HepG2 (cell line): ENCODE measurements around the gene LZTFL1. TPM values are rescaled to one million over a fixed set of nuclear protein-coding genes. Genes with fewer than 3 reads are reported as not detected.

Experiments
- FOXA1 ChIP-seq, 2 experiments: fragments of 450-650 bp in 1 of 2; sonication (generic) in 1 of 2; formaldehyde crosslinking in 1 of 2; IDR thresholded peaks; 2 replicates each; pipeline versions ENCODE4 v1.4.0 to v1.6.1; 2016 to 2020; ENCODE audit warnings: missing genetic modification reagents in 1 of 2
- IRF1 ChIP-seq: sonication (generic); formaldehyde crosslinking; IDR thresholded peaks from 2 replicates; pipeline ENCODE4 v1.4.0; 2020; ENCODE audit warnings: low read depth, mild to moderate bottlenecking, missing genetic modification reagents
- NONO ChIP-seq, 2 experiments: fragments of 450-650 bp in 1 of 2; sonication (generic) in 1 of 2; formaldehyde crosslinking in 1 of 2; IDR thresholded peaks in 1 of 2; conservative IDR thresholded peaks in 1 of 2; 2 replicates each; pipeline versions ENCODE4 v1.6.1 to v1.8.0; 2017 to 2022; ENCODE audit warnings: mild to moderate bottlenecking in 1 of 2, missing genetic modification reagents in 1 of 2, moderate library complexity in 1 of 2
- NR2F6 ChIP-seq, 2 experiments: IDR thresholded peaks; 2 replicates each; pipeline ENCODE4 v1.6.1; 2016; ENCODE audit warnings: antibody characterized with exemption in 1 of 2, mild to moderate bottlenecking in 1 of 2
- ZBTB8A ChIP-seq: sonication (generic); formaldehyde crosslinking; IDR thresholded peaks from 2 replicates; pipeline ENCODE4 v1.4.0; 2020; ENCODE audit warnings: mild to moderate bottlenecking, low read depth, missing genetic modification reagents, borderline replicate concordance
- ZFY ChIP-seq: sonication (generic); formaldehyde crosslinking; IDR thresholded peaks from 2 replicates; pipeline ENCODE4 v1.4.0; 2020; ENCODE audit warnings: missing genetic modification reagents
- ZMYM2 ChIP-seq: sonication (generic); formaldehyde crosslinking; IDR thresholded peaks from 2 replicates; pipeline ENCODE4 v1.8.0; 2022; ENCODE audit warnings: mild to moderate bottlenecking, missing genetic modification reagents
- ZNF563 ChIP-seq: sonication (generic); formaldehyde crosslinking; IDR thresholded peaks from 2 replicates; pipeline ENCODE4 v1.8.0; 2022; ENCODE audit warnings: mild to moderate bottlenecking, moderate library complexity, missing genetic modification reagents
- ZNF564 ChIP-seq: sonication (generic); formaldehyde crosslinking; IDR thresholded peaks from 2 replicates; pipeline ENCODE4 v1.8.1; 2023; ENCODE audit warnings: mild to moderate bottlenecking, missing genetic modification reagents
- ZNF878 ChIP-seq: sonication (generic); formaldehyde crosslinking; IDR thresholded peaks from 2 replicates; pipeline ENCODE4 v1.8.1; 2023; ENCODE audit warnings: mild to moderate bottlenecking, missing genetic modification reagents, moderate library complexity
- polyA plus RNA-seq, 8 experiments: library from polyadenylated mRNA; depleted of rRNA in 3 of 8; stranded (reverse) in 7 of 8; unstranded in 1 of 8; fragments of >200 nt; fragmentation: Illumina TruSeq in 4 of 8; extraction: Trizol in 4 of 8; gene quantifications; 2 replicates each; pipeline versions ENCODE4 v1.2.1 to v1.2.3, GENCODE V29; 2011 to 2016; ENCODE audit warnings: low read depth in 4 of 8, missing spikeins in 1 of 8, mixed read lengths in 1 of 8; ENCODE audit not compliant: insufficient read depth in 1 of 8
- total RNA-seq, 5 experiments: library from RNA; depleted of rRNA; stranded (reverse); fragments of >200 nt; fragmentation: Illumina TruSeq; extraction: Trizol; gene quantifications; 2 replicates each; pipeline ENCODE4 v1.2.3, GENCODE V29; 2016; ENCODE audit warnings: low read depth in 1 of 5
- TF ChIP-seq, protein P1 (sequence below): sonication (generic); formaldehyde crosslinking; IDR thresholded peaks from 2 replicates; pipeline ENCODE4 v1.4.0; 2020; ENCODE audit warnings: missing genetic modification reagents
- TF ChIP-seq, protein P2 (sequence below): sonication (generic); formaldehyde crosslinking; IDR thresholded peaks from 2 replicates; pipeline ENCODE4 v1.8.0; 2022; ENCODE audit warnings: missing genetic modification reagents, mild to moderate bottlenecking, inconsistent platforms, borderline replicate concordance
- TF ChIP-seq, protein P3 (sequence below): sonication (generic); formaldehyde crosslinking; IDR thresholded peaks from 2 replicates; pipeline ENCODE4 v1.4.0; 2020; ENCODE audit warnings: mild to moderate bottlenecking, missing genetic modification reagents, borderline replicate concordance

Gene LZTFL1
- total and polyA plus RNA-seq, 2 of the 13 experiments (the other 11 are each of a cell fraction or from before 2014, with no cell fraction given) = 16.6 to 17.2 TPM

DNA sequence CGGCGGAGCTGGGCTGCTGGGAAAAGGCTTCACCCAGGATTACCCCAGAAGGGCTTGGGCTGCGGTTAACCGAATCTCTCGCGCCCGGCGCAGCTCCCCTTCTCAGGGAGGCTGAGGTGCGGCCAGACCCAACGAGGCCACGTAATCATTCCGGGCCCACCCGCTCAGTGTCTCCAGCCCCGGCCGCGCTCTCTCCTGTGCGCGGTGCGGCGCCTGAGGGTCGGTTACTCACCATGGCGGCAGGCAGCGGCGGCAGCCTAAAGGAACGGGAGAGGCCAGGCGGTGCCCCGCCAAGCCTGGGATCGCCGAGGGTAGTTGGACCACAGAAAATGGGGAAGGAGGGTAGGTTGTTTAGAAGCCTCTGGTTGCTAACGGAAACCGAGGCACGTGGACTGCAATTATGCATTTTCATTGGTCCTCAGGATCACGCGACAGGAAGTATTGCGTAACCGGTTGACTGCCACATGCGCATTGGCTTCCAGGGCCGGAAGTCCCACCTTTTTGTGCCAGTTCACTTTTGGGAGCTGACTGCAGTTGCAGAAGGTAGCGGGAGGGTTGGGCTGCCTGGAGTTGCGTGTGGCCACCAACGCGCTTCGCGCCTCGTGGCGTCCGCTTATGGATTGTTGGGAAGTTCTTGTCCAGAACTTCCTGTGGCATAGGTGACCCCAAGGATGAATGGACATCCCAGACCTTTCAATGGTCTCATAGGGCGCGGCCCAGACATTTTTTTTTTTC is at the start of gene LZTFL1 (continued):
- TF ChIP-seq FOXA1 (IDR thresholded peaks at IDR 0.05) (no peak), FOXA1 (CRISPR knock-in tag; IDR thresholded peaks at IDR 0.05) (peak; percentile 9; the same call in 1 of the 2 replicates), ZNF878 (no peak; the same call in 1 of the 2 replicates), ZFY (CRISPR knock-in tag) (peak; percentile 77), ZNF564 (peak; percentile 31; the same call in 1 of the 2 replicates), ZMYM2 (CRISPR knock-in tag) (0 out of 2 replicates have a peak, but pooled peaks have one; percentile 43), ZNF563 (CRISPR knock-in tag) (0 out of 2 replicates have a peak, but pooled peaks have one; percentile 45), IRF1 (no peak), NONO (IDR thresholded peaks at IDR 0.05) (no peak), NONO (CRISPR knock-in tag; conservative IDR thresholded peaks at IDR 0.05) (peak; percentile 69; the same call in 1 of the 2 replicates), ZBTB8A (CRISPR knock-in tag) (no peak), NR2F6 (IDR thresholded peaks at IDR 0.05) (no peak), NR2F6 (CRISPR knock-in tag; IDR thresholded peaks at IDR 0.05) (peak; percentile 10; the same call in 1 of the 2 replicates)
- TF ChIP-seq, protein P1, sequence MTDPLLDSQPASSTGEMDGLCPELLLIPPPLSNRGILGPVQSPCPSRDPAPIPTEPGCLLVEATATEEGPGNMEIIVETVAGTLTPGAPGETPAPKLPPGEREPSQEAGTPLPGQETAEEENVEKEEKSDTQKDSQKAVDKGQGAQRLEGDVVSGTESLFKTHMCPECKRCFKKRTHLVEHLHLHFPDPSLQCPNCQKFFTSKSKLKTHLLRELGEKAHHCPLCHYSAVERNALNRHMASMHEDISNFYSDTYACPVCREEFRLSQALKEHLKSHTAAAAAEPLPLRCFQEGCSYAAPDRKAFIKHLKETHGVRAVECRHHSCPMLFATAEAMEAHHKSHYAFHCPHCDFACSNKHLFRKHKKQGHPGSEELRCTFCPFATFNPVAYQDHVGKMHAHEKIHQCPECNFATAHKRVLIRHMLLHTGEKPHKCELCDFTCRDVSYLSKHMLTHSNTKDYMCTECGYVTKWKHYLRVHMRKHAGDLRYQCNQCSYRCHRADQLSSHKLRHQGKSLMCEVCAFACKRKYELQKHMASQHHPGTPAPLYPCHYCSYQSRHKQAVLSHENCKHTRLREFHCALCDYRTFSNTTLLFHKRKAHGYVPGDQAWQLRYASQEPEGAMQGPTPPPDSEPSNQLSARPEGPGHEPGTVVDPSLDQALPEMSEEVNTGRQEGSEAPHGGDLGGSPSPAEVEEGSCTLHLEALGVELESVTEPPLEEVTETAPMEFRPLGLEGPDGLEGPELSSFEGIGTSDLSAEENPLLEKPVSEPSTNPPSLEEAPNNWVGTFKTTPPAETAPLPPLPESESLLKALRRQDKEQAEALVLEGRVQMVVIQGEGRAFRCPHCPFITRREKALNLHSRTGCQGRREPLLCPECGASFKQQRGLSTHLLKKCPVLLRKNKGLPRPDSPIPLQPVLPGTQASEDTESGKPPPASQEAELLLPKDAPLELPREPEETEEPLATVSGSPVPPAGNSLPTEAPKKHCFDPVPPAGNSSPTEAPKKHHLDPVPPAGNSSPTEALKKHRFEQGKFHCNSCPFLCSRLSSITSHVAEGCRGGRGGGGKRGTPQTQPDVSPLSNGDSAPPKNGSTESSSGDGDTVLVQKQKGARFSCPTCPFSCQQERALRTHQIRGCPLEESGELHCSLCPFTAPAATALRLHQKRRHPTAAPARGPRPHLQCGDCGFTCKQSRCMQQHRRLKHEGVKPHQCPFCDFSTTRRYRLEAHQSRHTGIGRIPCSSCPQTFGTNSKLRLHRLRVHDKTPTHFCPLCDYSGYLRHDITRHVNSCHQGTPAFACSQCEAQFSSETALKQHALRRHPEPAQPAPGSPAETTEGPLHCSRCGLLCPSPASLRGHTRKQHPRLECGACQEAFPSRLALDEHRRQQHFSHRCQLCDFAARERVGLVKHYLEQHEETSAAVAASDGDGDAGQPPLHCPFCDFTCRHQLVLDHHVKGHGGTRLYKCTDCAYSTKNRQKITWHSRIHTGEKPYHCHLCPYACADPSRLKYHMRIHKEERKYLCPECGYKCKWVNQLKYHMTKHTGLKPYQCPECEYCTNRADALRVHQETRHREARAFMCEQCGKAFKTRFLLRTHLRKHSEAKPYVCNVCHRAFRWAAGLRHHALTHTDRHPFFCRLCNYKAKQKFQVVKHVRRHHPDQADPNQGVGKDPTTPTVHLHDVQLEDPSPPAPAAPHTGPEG (CRISPR knock-in tag) = peak; percentile 60; the same call in 1 of the 2 replicates
- TF ChIP-seq, protein P2, sequence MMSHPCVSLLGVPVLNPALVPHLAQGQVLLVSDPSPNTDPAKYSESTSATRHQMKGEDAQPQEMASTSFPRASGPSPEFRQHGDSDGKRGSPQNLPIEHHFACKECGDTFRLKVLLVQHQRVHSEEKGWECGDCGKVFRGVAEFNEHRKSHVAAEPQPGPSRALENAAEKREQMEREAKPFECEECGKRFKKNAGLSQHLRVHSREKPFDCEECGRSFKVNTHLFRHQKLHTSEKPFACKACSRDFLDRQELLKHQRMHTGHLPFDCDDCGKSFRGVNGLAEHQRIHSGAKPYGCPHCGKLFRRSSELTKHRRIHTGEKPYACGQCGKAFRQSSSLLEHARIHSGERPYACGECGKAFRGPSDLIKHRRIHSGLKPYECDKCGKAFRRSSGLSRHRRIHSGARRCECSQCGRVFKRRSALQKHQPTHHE = peak; percentile 60; the same call in 1 of the 2 replicates
- TF ChIP-seq, protein P3, sequence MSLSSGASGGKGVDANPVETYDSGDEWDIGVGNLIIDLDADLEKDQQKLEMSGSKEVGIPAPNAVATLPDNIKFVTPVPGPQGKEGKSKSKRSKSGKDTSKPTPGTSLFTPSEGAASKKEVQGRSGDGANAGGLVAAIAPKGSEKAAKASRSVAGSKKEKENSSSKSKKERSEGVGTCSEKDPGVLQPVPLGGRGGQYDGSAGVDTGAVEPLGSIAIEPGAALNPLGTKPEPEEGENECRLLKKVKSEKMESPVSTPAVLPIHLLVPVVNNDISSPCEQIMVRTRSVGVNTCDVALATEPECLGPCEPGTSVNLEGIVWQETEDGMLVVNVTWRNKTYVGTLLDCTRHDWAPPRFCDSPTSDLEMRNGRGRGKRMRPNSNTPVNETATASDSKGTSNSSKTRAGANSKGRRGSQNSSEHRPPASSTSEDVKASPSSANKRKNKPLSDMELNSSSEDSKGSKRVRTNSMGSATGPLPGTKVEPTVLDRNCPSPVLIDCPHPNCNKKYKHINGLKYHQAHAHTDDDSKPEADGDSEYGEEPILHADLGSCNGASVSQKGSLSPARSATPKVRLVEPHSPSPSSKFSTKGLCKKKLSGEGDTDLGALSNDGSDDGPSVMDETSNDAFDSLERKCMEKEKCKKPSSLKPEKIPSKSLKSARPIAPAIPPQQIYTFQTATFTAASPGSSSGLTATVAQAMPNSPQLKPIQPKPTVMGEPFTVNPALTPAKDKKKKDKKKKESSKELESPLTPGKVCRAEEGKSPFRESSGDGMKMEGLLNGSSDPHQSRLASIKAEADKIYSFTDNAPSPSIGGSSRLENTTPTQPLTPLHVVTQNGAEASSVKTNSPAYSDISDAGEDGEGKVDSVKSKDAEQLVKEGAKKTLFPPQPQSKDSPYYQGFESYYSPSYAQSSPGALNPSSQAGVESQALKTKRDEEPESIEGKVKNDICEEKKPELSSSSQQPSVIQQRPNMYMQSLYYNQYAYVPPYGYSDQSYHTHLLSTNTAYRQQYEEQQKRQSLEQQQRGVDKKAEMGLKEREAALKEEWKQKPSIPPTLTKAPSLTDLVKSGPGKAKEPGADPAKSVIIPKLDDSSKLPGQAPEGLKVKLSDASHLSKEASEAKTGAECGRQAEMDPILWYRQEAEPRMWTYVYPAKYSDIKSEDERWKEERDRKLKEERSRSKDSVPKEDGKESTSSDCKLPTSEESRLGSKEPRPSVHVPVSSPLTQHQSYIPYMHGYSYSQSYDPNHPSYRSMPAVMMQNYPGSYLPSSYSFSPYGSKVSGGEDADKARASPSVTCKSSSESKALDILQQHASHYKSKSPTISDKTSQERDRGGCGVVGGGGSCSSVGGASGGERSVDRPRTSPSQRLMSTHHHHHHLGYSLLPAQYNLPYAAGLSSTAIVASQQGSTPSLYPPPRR = no peak
